Erythroblast (primary cell): ENCODE data around the gene CMPK1.
"Not testable (repeated sequence)": the region's sequence is repeated elsewhere in the genome, so short reads cannot be mapped to it uniquely, and the experiment has no call there.

Experiments
- DNase-seq, 2 experiments: peaks; one replicate each; lab custom pipeline; 2025; lab: John Stamatoyannopoulos, UW
- GATA1 ChIP-seq: IDR thresholded peaks from 2 replicates; pipeline ENCODE4 v1.6.1; 2011; ENCODE audit warnings: low read depth, mild to moderate bottlenecking, control low read depth, low read length, moderate library complexity
- POLR2A ChIP-seq: IDR thresholded peaks from 2 replicates; pipeline ENCODE4 v1.6.1; 2011; ENCODE audit warnings: mild to moderate bottlenecking, low read length

CMPK1 gene, protein sequence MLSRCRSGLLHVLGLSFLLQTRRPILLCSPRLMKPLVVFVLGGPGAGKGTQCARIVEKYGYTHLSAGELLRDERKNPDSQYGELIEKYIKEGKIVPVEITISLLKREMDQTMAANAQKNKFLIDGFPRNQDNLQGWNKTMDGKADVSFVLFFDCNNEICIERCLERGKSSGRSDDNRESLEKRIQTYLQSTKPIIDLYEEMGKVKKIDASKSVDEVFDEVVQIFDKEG

DNA sequence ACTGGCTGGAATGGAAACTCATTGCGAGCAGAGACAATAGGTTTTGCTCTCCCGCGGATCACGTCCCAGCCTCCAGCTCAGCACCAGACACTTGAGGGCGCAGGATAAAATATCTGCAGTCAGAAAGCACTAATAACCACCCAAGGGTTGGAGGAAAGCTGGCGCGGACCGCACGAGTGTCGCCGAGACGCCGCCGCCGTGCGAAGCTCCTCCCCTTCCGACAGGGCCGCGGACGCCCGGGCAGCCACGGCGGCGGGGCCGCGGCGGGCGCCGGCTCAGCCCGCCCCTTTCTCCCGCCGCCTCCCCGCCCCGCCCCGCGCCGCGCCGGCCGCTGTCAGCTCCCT is at the start of gene CMPK1:
CMPK1 (plus strand) TSS at position 213 of the 344 bp plus-strand sequence. CDS start 156 bp downstream, outside the sequence.
- TF ChIP-seq POLR2A, result peak; percentile 79
- no peak for TF ChIP-seq GATA1
- peak; percentile 90 to 92 for DNase-seq

DNA sequence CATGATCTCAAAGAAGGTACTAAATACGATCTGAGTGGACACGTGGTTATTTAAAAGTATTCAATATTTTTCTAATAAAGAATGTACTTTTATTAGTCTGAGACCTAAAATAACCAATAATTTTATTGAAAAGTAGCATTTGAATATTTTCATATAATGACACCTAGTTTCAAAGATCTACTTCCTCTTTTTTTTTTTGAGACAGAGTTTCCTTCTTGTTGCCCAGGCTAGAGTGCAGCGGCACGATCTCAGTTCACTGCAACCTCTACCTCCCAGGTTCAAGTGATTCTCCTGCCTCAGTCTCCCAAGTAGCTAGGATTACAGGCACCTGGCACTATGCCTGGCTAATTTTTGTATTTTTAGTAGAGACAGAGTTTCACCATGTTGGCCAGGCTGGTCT is 45.5 kb upstream of the CMPK1 start:
- DNase-seq, result not testable (repeated sequence)

DNA sequence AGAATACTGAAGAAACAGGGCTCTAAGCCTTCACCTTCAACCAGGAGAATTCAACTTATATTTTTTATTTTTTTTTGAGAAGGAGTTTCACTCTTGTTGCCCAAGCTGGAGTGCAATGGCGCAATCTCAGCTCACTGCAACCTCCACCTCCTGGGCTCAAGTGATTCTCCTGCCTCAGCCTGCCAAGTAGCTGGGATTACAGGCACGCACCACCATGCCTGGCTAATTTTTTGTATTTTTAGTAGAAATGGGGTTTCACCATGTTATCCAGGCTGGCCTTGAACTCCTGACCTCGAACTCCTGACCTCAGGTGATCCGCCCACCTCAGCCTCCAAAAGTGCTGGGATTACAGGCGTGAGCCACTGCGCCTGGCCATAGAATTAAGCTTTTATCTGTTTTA is 38.7 kb upstream of the CMPK1 start:
- not testable (repeated sequence) for DNase-seq

DNA sequence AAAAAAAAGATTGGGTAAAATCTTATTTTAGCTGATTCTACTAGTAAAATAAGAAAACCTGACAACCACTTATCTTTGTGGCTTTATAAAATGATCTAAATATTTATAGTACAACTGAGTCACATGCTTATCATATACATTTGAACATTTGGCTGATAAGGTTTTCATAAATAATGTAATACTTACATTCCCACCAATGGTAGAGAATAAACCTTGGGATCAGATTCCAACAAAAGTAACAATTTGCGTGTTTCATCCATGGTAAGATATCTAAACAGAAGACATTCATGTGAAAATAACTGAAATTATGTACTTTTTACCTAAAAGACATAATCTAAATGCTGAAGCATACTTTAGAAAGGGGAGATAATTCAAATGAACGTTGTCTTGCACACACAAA is 38.0 kb upstream of the CMPK1 start:
- no peak for DNase-seq
- TF ChIP-seq GATA1 (no peak), POLR2A (no peak)

DNA sequence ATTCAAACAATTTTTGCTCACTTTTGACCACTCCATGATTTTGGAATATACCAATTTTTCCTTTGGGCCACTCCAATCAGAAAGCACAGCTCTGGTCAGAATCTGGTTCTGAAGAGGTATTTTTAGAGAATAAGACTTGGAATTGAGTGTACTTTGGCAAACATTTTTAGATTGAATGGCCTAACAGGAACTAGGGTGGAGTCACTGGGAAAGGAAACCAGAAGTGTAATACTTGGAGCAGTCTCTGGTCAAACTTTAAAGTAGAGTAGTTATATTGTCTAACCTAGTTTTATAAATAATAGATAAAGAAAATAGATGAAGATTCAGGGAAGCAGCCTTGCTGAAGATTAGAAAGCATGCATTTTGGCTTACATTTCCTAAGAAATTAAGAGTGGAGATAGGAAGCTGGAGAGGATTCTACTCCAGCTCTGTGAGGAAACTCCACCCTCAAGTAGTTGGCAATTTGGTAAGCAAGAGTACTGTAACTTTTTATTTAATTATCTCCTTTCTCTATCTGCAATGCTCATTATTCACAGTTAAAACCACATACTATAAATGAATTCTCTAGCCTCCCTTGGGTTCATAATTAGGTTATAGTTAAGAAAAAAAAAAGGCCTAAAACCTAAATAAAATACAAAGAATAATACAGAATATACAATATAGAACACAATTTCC is 35.4 kb upstream of the CMPK1 start:
- no peak for TF ChIP-seq POLR2A
- no peak for TF ChIP-seq GATA1
- DNase-seq, result no peak

DNA sequence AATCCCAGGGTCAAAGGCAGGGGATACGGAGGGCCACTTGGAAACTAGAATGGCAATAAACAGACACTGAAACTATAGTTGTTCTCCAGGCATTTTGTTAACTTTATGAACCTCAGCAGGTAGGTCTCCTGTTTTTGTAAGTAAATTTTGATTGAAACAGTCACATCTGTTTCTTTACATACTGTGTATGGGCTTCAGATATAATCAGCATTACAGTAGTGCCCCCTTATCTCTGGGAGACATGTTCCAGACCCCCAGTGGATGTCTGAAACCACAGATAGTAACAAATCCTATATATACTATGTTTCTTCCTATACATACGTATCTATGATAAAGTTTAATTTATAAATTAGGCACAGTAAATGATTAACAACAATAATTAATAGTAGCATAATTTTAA is 31.1 kb upstream of the CMPK1 start:
- peak in 1 of 2 experiments; percentile 36 for DNase-seq
- TF ChIP-seq POLR2A (no peak), GATA1 (no peak)

DNA sequence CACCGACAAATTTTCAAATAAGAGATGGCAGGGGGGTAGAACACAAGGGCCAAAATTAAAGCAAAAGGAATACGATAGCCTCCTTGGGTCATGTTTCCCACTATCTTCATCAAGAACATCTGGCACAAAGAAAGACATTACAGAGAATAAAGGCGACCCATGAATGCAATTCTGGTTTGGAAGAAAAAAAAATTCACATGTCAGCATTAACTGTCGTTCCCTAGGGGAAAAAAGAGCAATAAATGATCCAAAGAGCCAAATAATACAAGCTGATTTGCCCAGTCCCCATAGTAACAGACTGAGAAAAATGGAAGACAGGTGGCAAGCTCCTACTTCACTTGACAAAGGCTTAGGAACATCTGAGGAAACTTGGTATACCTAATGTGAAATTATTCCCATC is 24.2 kb upstream of the CMPK1 start:
- no peak for DNase-seq
- TF ChIP-seq GATA1, result no peak
- no peak for TF ChIP-seq POLR2A

DNA sequence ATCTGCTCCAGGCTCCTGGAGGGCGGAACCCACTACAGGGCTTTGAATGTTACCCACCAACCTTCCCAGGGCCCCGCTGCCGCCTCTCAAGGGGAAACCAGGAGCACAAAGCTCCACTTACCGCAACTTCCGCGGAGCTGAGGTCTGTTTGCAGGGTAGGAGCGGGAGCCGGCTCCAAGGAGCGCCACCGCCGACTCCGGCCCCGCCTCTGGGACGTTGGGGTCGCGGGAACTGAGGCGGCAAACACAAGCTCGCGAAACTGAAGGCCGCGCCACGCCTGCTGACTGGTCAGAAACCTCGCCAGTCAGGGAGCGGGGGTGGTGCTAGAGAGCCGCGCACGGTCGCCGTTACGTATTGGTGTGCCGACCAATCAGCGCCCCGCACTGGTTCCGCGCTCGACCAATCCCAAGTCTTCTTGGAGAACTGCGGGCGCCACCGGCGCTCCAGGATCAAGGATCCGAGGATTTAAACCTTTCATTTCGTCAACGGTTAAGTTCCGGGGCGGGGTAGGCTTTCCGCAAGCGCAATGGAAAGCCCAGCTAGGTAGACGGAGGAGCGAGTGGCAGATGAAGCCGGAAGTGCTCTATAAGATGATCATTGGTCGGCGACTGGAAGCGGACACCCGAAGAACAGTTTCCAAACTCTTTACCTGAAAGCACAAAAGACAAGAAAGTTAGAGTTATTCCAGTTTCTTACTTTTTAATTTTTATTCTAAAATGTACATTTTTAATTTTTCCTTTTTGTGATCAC is 19.5 kb upstream of the CMPK1 start, which contains the start of gene STIL:
STIL (minus strand) TSS at position 233 of the 750 bp plus-strand sequence. CDS start 3,828 bp downstream, outside the sequence.
- DNase-seq, result peak; percentile 100

DNA sequence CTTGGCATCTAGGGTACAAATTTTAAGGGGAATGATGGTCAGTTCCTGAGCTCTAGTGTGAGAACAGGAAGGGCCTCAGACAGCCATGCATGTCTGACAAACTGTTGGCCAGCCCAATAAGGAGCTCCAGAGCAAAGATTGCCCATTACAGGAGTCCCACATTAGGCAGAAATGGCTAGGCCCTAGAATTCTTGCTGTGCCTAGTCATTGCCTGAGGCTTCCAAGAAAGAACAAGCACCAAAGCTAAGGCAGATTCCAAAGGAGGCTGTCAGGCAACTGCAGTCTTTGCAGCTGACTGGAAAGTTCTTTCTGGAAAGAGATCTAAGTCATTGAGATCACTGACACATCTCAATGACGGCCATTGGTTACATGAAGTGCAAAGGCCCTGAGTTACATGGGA is 15.7 kb upstream of the CMPK1 start:
- TF ChIP-seq GATA1, result no peak
- no peak for TF ChIP-seq POLR2A
- no peak for DNase-seq

More for the DNA sequence above, 19.5 kb upstream of the CMPK1 start, which contains the start of gene STIL:
- TF ChIP-seq GATA1 (no peak), POLR2A (peak; percentile 92)

DNA sequence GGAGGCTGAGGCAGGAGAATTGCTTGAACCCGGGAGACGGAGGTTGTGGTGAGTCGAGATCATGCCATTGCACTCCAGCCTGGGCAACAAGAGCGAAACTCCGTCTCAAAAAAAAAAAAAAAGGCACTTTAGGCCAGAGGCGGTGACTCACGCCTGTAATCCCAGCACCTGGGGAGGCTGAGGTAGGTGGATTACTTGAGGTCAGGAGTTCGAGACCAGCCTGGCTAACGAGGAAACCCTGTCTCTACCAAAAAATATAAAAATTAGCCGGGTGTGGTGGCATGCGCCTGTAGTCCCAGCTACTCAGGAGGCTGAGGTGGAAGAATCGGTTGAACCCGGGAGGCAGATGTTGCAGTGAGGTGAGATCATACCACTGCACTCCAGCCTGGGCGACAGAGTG is 13.6 kb upstream of the CMPK1 start:
- DNase-seq, result not testable (repeated sequence)

DNA sequence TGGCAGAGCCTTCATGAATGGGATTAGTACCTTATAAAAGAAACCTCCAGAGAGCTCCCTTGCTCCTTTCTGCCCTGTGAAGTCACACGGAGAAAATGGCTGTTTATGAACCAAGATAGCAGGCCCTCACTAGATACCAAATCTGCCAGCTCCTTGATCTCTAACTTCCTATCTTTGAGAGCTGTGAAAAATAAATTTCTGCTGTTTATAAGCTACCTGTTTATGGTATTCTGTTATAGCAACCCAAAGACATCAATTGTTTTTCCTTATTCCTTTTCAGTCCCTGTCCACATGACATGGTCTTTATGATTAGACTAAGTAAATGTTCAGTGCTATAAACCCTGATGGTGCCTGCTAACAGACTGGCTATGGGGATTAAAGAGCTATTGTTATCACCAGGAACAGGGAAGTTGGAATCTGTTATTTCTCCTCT is 10.0 kb upstream of the CMPK1 start:
- TF ChIP-seq GATA1 (no peak), POLR2A (no peak)
- peak in 1 of 2 experiments; percentile 21 for DNase-seq

DNA sequence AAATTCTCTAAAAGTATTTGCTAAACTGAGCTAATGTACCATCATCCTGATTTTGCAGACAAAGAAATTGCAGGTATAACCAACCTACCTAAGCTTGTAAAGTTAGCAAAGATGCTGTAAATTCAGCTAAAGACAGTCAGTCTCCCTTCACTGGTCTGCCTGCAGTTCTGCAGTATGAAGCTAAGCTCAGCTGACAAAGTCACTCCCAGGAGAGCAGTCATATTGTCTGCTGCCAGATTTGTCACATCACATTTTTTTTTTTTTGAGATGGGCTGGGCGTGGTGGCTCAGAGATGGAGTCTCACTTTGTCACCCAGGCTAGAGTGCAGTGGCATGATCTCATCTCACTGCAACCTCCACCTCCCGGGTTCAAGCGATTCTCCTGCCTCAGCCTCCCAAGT is 8.9 kb upstream of the CMPK1 start:
- DNase-seq, result no peak
- TF ChIP-seq POLR2A (no peak), GATA1 (no peak)

DNA sequence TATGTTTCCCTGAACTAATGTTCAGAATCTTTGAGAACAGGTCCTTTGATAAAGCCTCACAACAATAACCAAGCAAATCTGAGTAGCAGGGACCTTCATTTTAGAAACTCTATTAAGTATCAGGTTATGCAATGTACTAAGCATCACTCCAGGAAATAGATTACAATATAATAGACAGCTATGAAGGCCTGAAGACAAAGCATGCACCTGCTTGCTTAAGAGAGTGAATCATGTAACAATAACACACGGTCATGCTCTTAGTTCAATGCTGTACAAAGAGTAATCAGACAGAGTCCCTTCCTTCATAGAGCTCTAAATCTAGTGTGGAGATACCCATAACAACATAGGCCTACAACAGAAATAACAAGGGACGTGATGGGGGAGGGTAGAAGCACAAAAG is 8.1 kb upstream of the CMPK1 start:
- DNase-seq, result no peak
- TF ChIP-seq GATA1 (no peak), POLR2A (no peak)

DNA sequence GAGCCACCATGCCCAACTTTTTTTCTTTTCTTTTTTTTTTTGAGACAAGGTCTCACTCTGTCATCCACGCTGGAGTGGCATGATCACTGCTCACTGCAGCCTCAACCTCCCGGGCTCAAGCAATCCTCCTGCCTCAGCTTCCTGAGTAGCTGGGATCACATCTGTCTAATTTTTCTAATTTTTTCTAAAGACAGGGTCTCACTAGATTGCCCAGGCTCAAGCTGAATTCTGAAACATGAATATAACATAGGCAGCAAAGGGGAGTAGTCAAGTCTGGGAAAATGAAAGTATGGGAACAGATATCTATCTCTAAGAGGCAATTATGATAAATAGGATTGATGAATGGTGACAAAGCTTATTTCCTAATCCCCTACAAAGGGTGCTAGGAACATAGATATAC is 7.3 kb upstream of the CMPK1 start:
- no peak for DNase-seq
- no peak for TF ChIP-seq POLR2A
- TF ChIP-seq GATA1, result no peak
